GM21528 (cell line): ENCODE data around the gene PAK6.

Source experiments
- ATAC-seq: cut with Tn5 transposase; IDR thresholded peaks from one replicate; pipeline ENCODE4 v1.9.1; 2021; ENCODE audit warnings: mild to moderate bottlenecking, moderate library complexity; ENCODE audit not compliant: unreplicated experiment, low FRiP score

The PAK6 gene

GRCh38 chr15:40274350-40275274, 35.7 kb downstream of the PAK6 start:
- ATAC-seq = no peak

DNA sequence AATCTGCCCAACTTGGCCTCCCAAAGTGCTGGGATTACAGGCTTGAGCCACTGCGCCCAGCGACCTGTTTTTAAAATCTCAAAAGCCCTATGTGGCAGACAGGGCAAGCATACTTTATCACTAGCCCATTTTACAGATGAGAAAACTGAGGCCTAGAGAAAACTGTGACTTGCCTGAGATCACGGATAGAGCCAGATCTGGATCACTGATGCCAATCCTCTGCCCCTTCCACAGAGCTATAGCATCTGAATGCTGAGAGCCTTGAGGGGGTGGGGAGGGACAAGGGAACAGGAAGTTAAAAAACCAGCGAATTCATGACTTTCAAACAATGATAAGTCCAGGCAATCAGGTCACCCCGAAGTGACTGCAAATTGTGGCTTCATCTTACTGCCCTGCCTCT, 36.7 kb downstream of the PAK6 start:
- ATAC-seq = no peak

- ATAC-seq = no peak
Observed at GRCh38 chr15:40275954-40276353, 37.1 kb downstream of the PAK6 start.

- no peak for ATAC-seq
Observed at GRCh38 chr15:40276927-40277326, 38.1 kb downstream of the PAK6 start.

- no peak for ATAC-seq
Observed at GRCh38 chr15:40277471-40277870, 38.6 kb downstream of the PAK6 start.

DNA sequence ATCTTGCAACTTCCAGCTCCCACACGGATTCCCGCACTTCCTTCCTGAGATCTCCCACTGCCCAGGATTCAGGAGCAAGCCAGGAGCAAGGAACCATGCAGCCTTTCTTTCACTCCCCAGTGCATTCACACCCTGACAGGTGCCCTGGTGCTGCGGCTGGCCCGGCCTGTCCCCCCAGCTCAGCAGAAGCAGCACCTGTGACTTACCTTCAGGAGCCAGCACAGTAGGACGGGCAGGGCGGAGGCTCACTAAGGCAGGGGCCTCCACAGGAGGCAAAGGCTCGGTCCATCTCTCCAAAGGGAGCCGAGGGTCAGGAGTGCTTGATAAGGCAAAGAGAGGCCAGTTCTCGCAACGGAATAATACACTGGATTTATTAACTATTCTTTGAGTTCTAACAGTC, 39.2 kb downstream of the PAK6 start:
- ATAC-seq = no peak

DNA sequence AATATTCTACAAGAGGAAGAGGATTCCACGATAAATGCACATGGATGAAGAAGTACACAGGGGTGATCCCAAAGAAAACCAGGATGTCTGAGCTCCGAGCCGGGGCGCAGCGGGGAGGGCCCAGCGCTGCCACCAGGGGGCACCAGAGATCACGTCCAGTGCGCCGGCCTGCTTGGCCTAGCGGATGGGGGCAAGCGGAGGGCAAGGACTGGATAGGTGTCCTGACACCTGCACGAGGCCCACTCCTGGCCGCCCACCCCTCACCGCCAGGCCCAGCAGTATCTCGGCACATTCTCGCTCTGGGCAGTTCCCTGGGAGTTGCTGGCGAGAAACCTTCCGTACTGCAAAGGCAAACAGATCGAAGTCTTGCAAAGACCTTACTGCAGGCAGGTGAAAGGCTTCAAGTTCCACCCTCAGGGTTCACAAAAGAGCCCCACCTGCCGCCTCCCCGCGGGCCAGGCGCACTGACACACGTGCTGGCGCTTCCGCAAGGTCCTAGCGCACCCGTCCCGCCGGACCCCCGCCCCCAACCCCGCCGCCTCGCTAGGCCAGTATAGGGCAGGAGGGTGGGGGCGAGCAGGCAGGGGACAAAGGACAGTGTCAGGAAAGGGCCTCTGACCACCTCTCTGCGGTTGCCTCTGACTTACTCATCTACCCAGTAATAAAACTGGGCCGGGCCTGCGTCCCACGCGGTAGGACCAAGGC, 40.7 kb downstream of the PAK6 start:
- ATAC-seq = no peak

DNA sequence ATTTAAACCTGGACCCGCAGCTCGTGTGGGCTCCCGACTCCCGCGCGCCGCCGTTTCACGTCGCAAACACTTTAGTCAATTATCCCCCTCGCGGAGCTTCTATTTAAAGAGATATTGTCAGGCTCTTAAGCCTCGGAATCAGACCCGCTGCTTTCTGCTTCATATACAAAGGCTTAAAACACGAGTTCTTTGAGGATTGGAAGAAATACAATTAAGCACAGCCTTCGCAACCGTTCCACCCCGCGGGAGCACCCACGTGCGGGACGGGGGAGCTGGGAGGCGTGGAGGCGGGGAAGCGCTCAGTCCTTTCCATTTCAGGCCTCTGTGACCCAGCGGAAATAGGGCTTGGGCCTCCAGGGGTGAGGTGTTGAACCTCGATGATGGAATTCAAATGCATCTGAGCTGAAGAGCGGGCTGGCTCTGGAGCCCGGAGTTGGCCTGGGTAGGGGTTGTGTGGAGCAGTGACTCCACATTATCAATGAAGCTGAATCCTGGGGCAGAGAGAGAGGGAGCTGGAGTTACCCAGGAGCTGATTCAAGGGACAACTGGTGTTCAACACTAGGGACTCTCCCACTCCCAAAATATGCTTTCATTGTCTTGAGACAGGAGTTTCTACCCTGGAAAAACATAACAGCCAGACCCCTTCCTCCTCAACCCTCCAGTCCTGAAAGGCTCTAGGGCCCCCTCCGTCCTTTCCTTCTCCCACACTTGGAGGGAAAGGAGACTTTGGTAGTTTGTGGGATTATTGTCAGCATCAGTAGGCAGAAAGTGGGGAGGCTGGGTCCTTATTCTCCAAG, 41.6 kb downstream of the PAK6 start:
- ATAC-seq = no peak

DNA sequence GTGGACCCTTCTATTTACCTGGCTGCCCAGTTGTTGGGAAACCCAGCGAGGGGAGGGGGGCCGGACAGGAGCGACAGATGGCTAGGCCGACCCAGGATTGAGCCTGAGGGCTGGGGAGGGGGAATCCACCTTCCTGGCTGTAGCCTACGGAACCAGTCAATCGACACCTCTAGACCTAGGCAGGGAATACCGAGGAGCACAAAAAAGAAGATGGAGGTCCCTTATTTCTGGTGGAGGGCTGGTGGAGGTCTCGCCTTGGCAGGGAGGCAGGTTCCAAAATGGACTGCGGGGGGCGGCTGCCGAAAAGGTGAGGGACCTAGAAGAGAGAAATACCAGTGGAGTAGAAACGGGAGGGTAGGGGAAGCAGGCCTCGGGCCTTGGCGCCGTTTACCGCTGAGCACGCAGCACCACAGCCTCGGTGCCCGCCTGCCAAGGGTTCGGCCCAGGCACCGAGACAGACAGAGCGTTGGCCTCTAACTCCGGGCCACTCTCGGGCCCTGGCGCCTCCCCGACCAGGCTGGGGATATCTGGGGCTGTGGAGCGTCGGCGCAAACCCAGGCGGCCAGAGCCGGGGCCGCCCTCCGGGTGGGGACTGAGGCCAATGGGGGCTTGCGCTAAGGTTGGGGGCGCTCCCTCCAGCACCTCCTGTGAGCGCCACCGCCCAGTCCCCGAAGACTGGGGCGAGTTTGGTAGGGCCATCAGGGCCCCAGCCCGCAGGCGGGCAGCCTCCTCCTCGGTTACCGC, 42.4 kb downstream of the PAK6 start:
- no peak for ATAC-seq

GRCh38 chr15:40281801-40282146, 42.9 kb downstream of the PAK6 start:
- no peak for ATAC-seq

DNA sequence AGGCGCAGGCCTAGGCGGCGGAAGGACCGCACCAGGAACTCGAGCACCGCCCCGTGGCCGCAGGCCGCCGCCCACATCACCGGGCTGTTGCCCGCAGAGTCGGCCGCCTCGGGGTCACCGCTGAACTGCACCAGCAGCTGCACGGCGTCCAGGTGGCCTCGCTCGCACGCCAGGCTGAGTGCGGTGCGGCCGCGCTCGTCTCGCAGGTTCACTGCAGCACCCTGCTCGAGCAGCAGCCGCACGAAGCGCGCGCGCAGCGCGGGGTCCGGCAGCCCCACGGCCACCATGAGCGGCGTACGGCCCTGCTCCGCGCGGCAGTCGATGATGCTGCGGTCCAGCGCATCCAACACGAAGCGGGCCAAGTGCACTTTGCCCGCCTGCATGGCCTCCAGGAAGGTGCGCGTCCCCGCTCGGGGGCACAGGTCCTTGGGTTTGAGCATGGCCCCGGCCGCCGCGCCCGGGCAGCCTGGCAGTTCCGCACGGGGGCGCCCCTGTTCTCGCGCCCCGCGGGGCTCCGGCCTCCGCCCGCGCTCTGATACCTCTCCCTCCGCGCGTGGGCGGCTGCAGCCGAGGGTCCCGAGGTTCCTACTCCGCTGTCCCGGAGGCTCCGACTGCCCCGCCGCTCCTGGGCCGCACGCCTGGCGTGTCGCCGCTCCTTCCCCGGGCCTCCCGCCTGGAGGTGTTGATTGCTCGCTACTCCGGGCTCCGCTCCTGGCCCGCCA, 43.4 kb downstream of the PAK6 start:
- no peak for ATAC-seq

DNA sequence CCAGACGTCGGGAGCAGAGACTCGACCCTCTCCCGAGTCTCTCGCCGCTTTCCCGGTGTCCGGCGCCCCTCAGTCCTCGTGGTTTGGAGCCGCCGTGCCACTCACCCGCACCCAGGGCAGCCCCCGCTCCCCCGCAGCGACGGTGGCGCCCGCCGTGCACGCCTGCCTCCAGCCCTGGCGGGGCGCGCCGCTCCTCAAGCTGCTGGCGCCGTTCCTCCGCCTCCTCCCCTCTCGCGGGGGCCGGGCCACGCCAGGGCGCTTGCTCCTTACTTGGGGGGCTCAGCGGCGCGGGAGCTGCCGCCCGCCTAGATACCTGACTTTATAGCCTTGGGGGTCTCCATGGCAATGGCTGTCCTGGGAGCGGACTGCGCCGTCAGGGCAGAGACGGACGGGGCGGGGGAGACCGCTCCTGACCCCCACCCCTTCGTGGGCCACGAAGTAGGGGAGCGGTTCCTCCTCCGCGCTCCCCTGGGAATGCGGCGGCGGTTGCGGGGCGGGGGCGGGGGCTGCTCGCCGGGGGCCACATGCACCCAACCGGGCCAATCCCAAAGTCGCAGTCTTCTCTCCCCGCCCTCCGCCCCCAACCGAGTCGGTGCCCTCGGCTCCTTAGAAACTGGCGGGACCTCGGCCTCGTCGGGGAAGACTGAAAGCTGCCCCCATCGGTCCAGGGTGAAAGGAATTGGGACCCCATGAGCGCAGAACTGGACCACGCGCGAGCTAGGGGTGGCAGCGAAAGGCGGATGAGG, 44.2 kb downstream of the PAK6 start, which contains the start of gene ANKRD63:
Gene ANKRD63, minus strand, starts transcription at position 196 of the 746 bp plus-strand sequence. CDS start 478 bp downstream, outside the sequence.
- ATAC-seq = no peak

DNA sequence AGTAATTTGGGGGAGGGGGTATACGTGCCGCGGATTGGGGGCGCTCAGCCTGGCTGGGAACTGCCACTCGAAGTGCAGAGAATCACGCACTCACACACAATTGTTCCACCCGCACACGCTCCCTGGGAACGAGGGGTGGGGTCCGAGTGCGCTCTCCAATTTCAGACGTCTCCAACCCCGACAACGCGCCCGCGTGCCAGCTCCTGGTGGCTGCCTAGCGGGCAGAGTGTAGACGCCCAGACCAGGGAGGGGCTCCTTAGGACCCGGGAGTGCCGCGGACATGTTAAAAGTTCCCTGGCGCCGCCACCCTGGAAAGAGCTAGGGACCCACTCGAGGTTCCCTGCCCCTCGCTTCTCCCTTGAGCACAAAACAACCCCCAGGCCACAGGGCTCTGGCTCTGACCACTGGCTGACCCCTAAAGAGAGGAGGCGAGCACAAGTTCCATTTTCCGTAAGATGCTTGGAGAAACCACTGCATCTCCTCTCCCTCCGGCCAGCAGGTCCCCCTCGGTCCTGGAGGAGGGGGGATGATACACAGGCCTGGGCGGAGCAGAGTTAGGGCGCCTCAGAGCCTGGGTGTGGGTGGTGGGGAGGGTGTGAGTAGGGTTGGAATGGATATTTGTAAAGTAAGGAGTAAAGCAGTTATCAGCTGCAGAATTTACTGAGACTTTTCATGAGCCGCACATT, 44.9 kb downstream of the PAK6 start:
- ATAC-seq = no peak

GRCh38 chr15:40285151-40285550, 46.3 kb downstream of the PAK6 start:
- ATAC-seq = no peak

- no peak for ATAC-seq
Observed at GRCh38 chr15:40285554-40286011, 46.7 kb downstream of the PAK6 start.

DNA sequence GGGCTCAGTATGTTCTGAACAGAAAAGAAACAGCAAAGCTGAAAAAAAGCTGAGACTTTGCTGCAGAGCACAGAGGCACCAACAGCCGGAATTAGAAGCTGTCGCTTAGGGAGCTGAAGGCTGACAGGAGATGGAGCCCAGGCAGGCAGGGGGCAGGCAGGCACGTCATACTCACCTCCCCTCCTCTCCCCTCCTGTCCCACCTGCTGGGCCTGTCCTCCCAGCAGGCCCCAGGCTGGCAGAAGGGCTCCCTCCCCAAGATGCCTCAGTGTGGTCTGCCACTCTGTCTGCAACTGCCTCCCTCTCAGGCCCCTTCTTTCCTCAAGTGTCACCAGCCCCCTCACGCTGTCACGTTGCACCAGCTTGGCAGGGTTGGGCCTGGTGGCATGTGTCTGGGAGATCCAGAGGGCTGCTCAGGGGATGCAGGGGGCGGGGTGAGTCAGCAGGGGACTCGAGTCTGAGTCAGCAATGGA, 47.2 kb downstream of the PAK6 start:
- ATAC-seq = no peak

DNA sequence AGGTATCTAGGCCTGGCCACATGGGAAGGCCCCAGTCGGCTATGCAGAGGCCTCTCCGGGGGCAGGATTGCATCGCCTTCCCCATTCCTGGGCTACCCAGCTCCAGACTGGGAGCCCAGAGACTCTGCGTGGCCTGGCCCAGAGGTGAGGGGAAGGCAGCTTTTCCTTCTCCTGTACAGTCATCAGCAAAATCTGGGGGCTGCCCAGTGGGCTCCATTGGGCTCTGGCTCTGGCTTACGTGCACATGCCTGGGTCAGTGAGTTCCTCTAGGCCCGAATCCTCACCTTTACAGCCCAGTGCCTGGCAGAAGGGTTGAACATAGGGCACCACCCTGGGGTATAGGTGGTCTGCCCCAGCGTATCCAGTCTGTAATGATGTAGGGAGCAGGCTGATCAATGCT, 47.9 kb downstream of the PAK6 start:
- ATAC-seq = no peak

DNA sequence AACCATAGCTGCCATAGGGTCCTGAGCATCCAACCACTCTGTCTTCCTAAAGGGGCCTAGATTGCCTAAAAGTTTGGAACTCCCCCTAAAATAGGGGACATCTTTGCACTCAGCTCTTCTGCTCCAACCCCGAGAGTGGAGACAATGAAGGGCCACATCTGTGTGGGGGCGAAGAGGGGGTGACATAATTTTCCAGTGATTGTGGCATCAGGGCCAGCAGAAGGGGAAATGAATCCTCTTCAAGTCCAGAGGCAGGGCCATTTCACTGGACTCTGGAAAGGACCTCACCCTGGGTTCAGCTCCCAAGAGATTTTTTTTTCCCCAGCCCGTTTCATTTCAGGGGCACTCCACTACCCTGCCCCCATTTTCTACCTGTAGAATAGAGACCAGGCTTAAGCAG, 48.6 kb downstream of the PAK6 start:
- no peak for ATAC-seq
